Effector CD8-positive, alpha-beta T cell (primary cell): Measurements from ENCODE around the gene RBM18.

Source experiments
- DNase-seq: peaks from one replicate; lab custom pipeline; 2025; lab: John Stamatoyannopoulos, UW

RBM18 gene

GRCh38 chr9:122221183-122221811, 43.3 kb downstream of the RBM18 start:
- no peak for DNase-seq

DNA sequence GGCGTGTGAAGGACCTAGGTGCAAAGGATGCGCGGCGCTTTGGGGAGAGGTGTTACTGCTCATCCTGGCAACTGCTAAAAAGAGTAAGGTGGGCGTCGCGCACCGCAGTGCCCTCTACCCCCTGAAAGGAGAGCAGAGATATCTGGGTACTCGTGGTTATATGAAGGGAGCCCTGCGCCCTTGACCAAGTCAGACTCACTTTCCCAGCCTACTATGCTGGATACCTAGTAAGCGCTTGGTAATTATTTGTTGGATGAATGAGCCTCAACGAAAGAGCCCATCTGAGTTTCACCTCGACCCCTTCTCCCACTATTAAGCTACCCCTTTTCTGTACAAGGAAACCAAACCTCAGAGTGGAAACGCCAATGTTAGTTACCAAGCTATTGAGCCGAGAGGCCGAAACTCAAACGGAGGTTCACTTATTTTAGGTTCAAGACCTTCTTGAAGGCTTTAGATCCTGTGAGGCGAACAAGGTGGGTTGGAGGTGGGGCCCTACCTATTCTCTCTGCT, 43.9 kb downstream of the RBM18 start:
- DNase-seq, result no peak

DNA sequence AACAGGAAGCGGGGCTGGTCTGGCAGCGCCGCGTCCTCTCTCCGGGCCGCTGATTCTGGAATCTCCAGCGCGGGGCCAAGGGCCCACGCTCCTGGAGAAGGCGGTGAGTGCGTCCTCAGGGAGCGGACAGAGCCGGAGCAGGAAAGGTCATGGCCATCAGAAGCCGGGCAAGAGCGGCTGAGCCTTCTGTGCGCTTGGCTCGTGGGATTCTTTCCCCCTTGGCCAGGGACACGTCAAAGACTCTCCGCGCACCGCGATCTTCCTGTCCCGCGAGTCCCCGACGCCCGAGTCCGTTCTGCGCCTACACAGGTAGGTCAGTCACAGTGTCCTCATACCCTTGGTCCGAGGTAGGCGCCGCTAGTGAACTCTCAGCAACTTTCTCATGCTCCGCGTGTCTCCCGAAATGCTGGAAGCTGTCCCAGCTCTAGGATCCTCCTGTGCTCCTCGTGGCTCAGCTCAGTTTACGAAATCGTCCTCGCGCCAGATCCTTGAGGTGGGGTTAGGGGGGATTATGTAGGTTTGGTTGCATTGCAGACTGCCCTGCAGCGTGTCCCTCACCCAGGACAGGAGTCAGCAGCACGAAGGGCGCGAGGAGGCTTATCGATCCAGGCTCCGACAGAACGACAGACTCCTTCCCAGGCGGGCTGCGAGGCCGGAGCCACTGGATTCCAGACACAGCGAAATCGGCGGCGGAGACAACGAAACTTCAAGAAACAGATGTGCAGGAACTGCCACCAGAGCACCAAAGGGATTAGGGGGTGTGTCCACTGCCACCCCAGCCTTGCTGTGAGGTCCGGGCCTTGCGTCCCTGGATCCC, 44.6 kb downstream of the RBM18 start:
- DNase-seq, result no peak

DNA sequence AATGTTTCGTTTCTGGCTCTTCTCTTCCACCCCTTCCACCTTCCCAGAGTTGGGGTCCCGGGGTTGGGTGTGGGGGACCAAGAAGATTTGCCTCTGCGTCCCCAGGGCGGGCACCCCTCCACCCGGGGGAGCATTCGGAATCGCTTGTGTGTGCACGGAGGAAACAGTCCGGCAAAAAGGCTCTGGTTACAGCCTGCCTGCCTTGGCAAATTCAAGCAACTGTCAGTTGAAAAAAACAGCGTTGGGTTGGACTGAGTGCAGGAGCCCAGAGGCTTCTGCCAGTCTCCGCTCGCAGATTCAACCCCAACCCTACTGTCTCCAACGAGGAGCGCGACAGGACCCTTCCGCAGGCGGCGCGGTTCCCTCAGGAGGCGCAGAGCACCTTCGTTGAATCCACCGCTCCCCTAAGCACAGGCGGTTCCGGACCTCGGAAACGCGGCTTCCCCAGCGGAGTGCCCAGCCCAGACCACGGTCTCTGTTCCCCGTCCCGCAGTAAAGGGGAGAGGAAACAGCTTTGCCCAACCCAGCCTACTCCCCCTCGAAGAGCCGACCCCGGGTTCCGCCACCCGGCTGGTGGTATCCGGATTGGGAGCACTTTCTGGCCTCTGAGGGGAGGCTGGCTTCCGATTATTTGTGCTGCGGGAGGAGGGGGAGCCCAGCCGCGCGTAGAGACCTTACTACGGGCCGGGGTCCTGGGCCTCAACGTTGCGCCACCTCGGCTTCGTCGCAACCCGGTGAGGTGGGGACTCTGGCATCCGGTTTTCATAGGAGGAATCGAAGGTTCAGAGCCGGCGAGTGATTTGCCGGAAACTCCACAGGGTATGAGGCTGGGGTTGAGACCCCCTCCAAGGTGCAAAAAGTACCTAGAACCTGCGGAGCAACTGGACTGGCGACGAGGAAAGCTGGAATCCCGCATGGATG, 45.4 kb downstream of the RBM18 start:
- DNase-seq, result no peak

GRCh38 chr9:122218071-122218934, 46.3 kb downstream of the RBM18 start:
- no peak for DNase-seq

GRCh38 chr9:122217640-122218039, 47.0 kb downstream of the RBM18 start:
- DNase-seq, result no peak

DNA sequence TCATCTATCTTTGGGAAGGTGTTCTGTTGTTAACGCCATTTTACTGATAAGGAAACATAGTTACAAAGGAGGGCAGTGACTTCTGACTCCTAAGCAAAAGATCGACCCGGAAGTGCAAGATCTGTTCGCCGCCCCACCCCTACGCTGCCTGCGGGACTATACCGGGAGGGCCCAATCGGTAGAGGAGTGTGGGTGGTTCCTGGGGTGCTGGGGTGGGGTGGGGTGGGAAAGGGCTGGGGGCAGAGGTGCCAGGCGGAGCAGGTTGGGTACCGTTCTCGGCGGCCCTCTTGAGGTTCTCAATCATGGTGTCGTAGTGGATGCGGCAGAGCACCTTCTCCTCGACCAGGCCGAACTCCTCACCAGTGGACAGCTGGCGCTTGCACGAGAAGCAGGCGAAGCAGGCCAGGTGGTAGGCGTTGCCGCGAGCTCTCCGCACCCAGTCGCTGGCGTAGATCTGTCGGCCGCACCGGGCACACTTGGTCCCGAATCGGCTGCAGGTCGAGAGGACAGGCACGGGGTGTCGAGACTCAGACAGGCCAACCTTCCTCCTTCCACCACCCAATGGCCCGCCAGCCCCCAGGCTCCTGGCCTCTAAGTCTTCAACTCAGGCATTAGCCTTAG, 47.7 kb downstream of the RBM18 start:
- DNase-seq, result no peak

GRCh38 chr9:122216138-122216797, 48.4 kb downstream of the RBM18 start:
- no peak for DNase-seq

DNA sequence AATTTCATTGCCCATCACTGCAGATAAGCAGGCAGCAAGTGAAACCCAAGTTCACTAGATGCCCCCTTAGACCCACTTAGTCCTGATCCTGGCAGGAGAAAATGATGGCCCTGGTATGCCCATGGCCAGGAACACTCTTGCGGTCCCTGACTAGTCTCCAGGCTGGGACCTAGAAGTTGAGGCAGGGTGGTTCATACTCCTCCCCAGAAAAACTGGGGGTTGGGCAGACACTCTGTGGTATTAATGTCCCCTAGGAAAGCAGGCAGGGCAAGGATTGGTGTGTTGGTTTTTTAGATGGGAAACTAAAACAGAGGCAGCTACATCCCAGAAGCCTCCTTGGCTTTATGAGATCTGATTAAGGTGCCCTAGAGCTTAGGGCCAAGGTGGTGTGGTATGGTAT, 49.0 kb downstream of the RBM18 start:
- DNase-seq, result no peak

GRCh38 chr9:122214507-122214906, 50.1 kb downstream of the RBM18 start:
- DNase-seq, result no peak

- peak; percentile 15 for DNase-seq
Measured at GRCh38 chr9:122213589-122214413, 50.8 kb downstream of the RBM18 start.

DNA sequence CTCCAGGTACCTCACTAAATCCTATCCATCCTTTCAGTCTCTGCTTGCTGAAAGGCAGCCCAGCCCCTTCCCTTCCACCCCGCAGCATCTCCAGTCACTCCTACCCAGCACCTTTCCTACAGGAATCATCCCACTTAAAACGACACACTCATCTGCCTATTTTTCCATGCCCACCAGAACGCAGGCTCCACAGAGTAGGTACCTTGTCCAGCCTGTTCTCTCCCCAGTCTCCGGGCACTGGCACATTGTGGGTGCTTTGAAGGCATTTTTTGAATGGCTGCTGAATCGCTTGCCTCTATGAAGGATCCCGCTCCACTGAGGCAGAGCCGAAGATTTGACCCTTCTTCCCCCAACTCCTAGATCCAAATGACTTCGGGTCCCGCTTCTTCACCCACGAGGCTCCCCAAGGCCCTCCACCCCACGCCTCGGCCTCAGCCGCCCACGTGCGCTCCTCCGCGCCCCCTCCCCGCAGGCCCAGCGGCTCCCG, 51.5 kb downstream of the RBM18 start:
- DNase-seq, result no peak

GRCh38 chr9:122212473-122213004, 52.1 kb downstream of the RBM18 start:
- DNase-seq, result no peak

- no peak for DNase-seq
Measured at GRCh38 chr9:122209451-122209850, 55.2 kb downstream of the RBM18 start.

- no peak for DNase-seq
Measured at GRCh38 chr9:122207096-122207495, 57.5 kb downstream of the RBM18 start.

DNA sequence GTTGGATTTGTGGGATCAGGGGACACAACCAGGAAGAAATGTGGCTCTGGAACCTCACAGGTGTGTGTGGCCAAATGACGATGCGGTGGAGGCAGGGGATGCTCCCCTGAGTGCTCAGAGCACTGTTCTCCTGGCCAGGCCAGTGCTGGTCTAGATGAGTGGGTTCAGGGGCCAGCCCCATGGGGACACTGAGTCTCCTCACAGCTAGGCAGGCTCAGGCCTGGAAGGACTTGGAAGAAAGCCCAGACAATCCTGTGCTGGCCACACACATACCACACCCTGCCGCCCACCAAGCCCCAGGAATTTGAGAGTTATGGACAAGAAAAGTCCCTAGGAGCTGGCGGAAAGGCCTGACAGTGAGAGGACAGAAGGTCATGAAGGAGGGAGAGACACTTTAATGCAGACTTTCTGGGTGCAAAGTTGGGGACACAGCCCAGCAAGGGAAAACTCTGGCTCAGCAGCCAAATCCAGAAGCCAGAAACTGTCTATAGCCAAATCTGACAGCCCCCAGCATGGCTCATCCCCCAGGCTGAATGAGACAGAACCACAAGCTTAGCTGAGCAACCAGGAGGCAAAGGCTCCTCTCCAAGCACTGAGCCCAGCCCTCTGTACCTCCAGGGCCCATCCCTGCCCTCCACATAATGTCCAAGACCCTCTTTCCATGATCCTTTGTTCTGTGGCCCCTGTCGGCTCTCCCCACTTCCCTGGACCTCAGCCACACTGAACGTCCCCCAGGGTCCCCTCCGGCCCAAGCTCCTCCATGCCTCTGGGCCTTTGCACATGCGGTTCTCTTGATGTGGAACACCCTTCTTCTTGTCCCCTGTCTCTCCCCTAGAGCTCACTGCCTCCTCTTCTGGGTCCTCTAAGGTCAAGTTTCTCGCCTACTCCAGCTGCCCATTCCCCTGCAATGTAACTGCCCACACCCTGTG, 58.3 kb downstream of the RBM18 start:
- DNase-seq, result no peak

GRCh38 chr9:122205176-122205575, 59.5 kb downstream of the RBM18 start:
- no peak for DNase-seq

DNA sequence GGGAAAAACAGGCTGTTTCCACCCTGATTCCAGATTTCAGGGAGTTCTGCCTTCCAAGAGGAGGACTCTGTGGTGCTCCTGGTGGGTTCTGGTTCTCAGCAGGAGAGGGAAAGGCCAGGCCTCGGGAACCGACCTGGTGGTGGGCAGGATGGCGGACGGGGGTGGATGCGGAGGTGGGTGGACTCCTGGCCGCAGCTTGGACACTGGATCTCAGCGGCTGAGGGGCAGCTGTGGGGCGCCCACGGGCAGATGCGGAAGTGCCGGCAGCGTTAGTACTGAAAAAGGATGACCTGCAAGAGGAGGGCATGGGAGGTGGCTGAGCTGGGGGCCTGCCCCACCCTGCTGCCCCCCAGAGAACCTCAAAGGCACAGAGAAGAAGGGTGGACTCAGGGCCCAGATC, 60.1 kb downstream of the RBM18 start:
- DNase-seq, result no peak
